ENCODE data around the gene CAST. TPM values are rescaled to one million over a fixed set of nuclear protein-coding genes. Genes with fewer than 3 reads are reported as not detected.

CAST gene
- total RNA-seq, 4 donors from 2014 or later: 324 to 489 (median 375) TPM

GRCh38 chr5:96714450-96714849, 52.3 kb downstream of the CAST start:
- H3K27me3 ChIP-seq: no peaks in the 10 kb centered on the region
- peaks cover 0 to 19% (median 0%) of the 10 kb centered on the region in 3 donors for H3K36me3 ChIP-seq
- TF ChIP-seq CTCF (IDR thresholded peaks at IDR 0.05) (no peak), POLR2A (IDR thresholded peaks at IDR 0.05) (no peak)
- H3K9me3 ChIP-seq: no peaks in the 10 kb centered on the region
- H3K4me3 ChIP-seq: no peak overlapping the region
- H3K4me1 ChIP-seq: peaks cover 25 to 98% (median 45%) of the 10 kb centered on the region in 3 donors
- intact Hi-C loops (cut with DNase I): no loop called here
- DNase-seq: no peak
- peak overlapping the region; percentile 36 to 87 (median 65) for H3K27ac ChIP-seq

GRCh38 chr5:96714951-96715451, 52.8 kb downstream of the CAST start:
- DNase-seq: no peak
- Histone ChIP-seq H3K4me1 (peaks cover 25 to 98% (median 49%) of the 10 kb centered on the region in 3 donors), H3K27me3 (no peaks in the 10 kb centered on the region), H3K27ac (peak overlapping the region; percentile 44 to 87 (median 72)), H3K9me3 (no peaks in the 10 kb centered on the region), H3K4me3 (no peak overlapping the region), H3K36me3 (peaks cover 0 to 19% (median 0%) of the 10 kb centered on the region in 3 donors)
- TF ChIP-seq POLR2A (IDR thresholded peaks at IDR 0.05) (no peak), CTCF (IDR thresholded peaks at IDR 0.05) (no peak)
- WGBS, 2 donors: 5 to 11% methylated on average over 2 of the region's 2 CpGs
- intact Hi-C loops (cut with DNase I): no loop called here

- H3K9me3 ChIP-seq: no peaks in the 10 kb centered on the region
- H3K4me3 ChIP-seq: no peak overlapping the region
- TF ChIP-seq CTCF (IDR thresholded peaks at IDR 0.05): no peak
- no peak for TF ChIP-seq POLR2A (IDR thresholded peaks at IDR 0.05)
- DNase-seq: no peak
- H3K27me3 ChIP-seq: no peaks in the 10 kb centered on the region
- H3K27ac ChIP-seq: peak overlapping the region in 3 of 4 donors; percentile 57 to 87 (median 86)
- H3K36me3 ChIP-seq: peaks cover 0 to 19% (median 0%) of the 10 kb centered on the region in 3 donors
- H3K4me1 ChIP-seq: peaks cover 25 to 99% (median 51%) of the 10 kb centered on the region in 3 donors
- intact Hi-C loops (cut with DNase I): no loop called here
- WGBS, 2 donors: 90 to 92% methylated on average over 5 of the region's 5 CpGs
These were observed 53.8 kb downstream of the CAST start for GRCh38 chr5:96716007-96716406.

- Histone ChIP-seq H3K36me3 (peaks cover 0 to 19% (median 0%) of the 10 kb centered on the region in 3 donors), H3K27me3 (no peaks in the 10 kb centered on the region), H3K9me3 (no peaks in the 10 kb centered on the region), H3K27ac (peak overlapping the region in 2 of 4 donors; percentile 86 to 87), H3K4me1 (peaks cover 25 to 99% (median 57%) of the 10 kb centered on the region in 3 donors), H3K4me3 (no peak overlapping the region)
- whole genome bisulfite sequencing, 2 donors: 46 to 48% methylated on average over 2 of the region's 2 CpGs
- TF ChIP-seq CTCF (IDR thresholded peaks at IDR 0.05) (no peak), POLR2A (IDR thresholded peaks at IDR 0.05) (no peak)
- DNase-seq: no peak
- intact Hi-C loops (cut with DNase I): no loop called here
These were observed 54.5 kb downstream of the CAST start for GRCh38 chr5:96716716-96717115.

- intact Hi-C loops (cut with DNase I): no loop called here
- WGBS, 2 donors: 57 to 68% methylated on average over 1 of the region's 1 CpG
- DNase-seq: no peak
- H3K36me3 ChIP-seq: peaks cover 0 to 17% (median 0%) of the 10 kb centered on the region in 3 donors
- no peak overlapping the region for H3K4me3 ChIP-seq
- H3K4me1 ChIP-seq: peaks cover 25 to 92% (median 57%) of the 10 kb centered on the region in 3 donors
- H3K27me3 ChIP-seq: no peaks in the 10 kb centered on the region
- no peaks in the 10 kb centered on the region for H3K9me3 ChIP-seq
- H3K27ac ChIP-seq: peak overlapping the region; percentile 68 to 87 (median 79)
- TF ChIP-seq CTCF (IDR thresholded peaks at IDR 0.05) (no peak), POLR2A (IDR thresholded peaks at IDR 0.05) (no peak)
These were observed 55.7 kb downstream of the CAST start for GRCh38 chr5:96717874-96718273.

All from esophagus squamous epithelium (tissue), 5 donors.